Measurements from ENCODE around the gene RTEL1.

The RTEL1 gene

DNA sequence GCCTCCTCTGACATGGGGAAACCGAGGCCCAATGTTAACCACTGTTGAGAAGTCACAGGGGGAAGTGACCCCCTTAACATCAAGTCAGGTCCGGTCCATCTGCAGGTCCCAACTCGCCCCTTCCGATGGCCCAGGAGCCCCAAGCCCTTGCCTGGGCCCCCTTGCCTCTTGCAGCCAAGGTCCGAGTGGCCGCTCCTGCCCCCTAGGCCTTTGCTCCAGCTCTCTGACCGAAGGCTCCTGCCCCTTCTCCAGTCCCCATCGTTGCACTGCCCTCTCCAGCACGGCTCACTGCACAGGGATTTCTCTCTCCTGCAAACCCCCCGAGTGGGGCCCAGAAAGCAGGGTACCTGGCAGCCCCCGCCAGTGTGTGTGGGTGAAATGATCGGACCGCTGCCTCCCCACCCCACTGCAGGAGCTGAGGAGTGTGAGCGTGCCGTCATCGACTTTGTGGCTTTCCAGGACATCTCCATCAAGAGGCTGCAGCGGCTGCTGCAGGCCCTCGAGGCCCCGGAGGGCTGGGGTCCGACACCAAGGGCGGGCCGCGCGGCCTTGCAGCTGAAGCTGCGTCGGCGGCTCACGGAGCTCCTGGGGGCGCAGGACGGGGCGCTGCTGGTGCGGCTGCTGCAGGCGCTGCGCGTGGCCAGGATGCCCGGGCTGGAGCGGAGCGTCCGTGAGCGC, 39.9 kb downstream of the RTEL1 start:
- DNase-seq (ENCODE audit: low read depth, low spot score), result no peak

DNA sequence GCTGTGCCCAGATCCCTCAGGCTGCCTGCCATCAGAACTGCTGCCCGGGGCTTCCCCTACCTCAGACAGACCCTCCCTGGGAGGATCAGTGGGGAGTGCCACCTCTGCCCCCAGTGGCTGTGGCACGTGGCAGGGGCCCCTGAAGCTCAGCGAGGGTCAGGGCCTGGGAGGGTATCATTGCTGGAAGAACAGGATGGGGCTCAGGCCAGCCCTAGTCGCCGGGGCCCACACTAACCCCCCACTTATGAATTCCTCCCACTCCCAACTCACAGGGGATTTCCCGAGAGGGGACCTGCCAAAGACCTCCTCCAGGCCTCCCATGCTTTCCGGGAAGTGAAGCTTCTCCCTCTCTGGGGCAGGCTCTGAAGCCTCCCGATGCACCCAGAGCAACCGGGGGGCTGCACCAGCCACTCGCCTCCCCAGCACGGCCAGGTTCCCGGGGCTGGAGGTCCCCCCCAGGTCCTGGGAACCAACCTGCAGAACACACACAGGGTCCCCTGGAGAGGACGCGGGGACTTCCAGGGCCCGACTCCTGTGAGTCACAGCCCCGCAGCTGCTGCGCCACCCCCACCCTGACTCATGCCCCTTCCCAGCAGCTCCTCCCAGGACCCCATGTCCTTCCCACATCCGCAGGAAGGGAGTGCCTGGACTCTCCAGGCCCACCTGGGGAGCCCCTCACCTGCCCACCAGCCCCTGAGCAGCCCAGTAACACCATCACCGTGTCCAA, 40.8 kb downstream of the RTEL1 start:
- peak; percentile 95 for DNase-seq (ENCODE audit: low read depth, low spot score)

DNA sequence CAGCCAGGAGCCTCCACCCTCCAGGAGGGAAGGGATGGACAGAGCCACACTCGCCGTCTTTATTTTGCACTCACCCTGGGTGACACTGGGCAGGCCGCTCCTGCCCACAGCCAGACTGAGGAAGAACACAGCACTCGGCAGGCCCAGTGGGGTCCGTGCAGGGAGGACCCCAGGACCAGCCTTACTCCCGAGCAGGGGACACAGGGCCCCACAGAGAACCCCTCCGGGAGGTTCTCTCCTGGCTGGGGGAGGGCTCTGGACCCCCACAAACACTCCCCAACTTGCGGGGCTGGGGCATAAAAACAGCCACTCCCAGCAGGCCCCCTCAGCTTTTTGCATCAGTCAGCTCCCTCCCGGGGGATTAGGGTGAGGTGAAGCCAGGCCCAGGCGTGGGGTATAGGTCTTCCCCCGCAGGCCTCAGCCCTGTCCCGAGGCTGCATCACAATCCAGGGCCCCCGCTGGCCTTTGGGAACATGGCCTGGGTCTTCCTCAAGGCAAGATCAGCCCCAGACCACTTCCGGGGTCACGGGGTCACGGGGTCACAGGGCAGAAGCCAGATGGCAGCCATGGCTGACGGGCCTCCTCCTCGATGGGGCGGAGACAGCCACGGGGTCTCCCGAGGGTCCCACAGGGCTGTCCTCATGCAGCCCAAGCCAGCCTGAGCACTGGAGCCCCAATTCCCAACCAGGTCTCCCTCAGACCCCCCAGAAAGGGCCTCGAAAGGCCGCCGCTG, 41.5 kb downstream of the RTEL1 start:
- no peak for DNase-seq (ENCODE audit: low read depth, low spot score)

DNA sequence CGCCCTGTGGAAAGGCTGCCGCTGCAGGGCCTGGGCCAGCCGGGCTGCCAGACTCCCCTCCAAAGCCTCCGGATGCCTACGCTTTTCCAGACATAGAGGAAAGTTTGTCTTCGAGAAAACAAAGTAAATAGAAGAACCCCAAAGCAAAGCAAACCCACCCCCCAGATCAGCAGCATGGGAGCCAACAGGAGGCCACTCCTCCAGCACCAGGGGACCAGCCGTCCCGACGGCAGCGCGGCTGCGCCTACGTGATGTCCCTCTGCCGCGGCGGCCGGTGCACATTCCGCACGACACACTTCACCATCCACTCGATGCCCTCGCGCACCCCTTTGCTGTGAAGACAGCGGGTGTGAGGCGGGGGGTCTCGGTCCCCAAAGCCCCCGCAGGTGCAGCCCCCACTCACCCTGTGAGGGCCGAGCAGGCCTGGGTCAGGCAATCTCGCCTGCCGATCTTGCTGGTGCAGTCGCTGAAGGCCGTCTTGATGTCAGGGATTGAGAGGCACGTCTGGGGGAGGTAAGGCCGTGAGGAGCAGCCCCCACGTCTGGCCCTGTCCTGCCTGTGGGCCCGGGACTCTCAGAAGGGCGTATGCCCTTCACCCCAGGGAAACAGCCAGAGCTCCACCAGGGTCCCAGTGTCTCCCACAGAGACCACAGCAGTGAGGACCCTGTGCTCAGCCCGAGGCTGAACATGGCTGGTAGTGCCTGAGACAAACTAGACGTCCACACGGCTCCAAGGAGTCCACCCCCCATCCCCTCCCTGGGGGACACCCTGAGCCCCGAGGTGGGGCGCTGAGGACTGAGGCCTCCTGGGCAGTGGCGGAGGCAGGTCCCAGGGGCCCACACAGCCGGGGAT, 42.3 kb downstream of the RTEL1 start:
- DNase-seq (ENCODE audit: low read depth, low spot score), result no peak

DNA sequence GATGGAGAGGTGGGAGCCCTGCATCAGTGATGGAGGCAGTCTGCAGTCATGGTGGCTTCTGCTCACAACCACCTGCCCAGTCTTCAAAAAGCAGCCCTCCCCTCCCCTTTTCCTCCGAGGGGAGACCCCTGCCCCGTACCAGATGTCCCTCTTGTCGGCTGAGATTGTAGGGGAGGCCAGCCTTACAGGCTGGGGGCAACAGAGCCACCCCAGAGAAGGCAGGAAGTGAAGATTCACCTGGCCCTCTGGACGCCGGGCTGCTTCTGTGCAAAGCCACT, 42.9 kb downstream of the RTEL1 start:
- no peak for DNase-seq (ENCODE audit: low read depth, low spot score)

DNA sequence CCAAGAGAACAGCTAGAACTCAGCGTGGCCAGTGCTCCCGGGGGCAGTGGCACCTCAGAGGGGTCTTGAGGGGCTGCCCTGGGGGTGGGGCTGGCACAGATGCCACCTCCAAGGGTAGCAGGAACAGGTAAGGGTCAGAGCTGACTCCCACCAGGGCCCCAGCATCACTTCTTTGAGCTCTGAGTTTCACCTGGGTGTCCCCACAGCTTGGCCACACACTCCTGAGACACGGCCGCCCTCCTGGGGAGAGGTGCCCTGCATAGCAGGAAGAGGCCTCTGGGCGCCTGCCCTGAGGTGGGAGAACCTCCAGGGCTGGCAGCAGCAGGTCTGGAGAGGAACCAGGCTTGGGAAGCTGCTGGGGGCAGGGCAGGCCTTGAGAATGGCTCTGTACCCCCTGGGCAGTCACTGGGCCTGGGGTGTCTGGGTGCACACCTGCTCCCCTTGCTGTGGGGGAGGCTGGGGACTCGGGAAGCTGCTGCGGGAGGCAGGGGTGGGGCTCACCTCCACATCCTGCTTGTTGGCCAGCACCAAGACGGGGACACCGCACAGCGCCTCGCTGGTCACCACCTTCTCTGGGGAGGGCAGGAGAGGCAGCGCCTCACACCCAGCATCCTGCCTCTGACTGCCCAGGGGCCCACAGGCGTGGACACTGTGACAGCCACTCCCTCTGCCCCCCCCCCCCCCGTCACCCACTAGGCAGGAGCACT, 43.4 kb downstream of the RTEL1 start:
- DNase-seq (ENCODE audit: low read depth, low spot score), result peak; percentile 2

DNA sequence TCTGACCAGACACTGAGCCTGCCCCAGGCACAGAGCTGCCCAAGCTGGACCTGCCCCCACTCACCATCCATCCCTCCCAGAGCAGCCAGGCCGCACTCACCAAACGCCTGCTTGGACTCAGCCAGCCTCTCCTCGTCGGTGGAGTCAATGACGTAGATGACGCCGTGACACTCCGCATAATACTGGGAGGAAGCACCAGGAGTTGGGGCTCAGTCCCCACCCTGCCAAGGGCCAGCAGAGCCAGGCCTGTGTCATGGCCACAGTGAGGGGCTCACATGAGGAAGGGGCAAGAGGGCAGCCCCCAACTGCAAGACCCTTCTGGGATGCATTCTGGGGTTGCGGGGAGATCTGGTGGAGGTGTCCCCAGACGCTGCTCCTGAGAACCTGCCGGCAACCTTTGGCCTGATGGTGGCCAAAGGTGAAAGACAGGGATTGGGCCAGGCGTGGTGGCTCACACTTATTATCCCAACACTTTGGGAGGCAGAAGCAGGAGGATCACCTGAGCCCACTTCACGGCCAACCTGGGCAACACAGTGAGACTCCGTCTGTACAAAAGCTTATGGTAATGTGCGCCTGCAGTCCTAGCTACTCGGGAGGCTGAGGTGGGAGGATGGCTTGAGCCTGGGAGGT, 44.0 kb downstream of the RTEL1 start:
- DNase-seq (ENCODE audit: low read depth, low spot score), result peak; percentile 1

DNA sequence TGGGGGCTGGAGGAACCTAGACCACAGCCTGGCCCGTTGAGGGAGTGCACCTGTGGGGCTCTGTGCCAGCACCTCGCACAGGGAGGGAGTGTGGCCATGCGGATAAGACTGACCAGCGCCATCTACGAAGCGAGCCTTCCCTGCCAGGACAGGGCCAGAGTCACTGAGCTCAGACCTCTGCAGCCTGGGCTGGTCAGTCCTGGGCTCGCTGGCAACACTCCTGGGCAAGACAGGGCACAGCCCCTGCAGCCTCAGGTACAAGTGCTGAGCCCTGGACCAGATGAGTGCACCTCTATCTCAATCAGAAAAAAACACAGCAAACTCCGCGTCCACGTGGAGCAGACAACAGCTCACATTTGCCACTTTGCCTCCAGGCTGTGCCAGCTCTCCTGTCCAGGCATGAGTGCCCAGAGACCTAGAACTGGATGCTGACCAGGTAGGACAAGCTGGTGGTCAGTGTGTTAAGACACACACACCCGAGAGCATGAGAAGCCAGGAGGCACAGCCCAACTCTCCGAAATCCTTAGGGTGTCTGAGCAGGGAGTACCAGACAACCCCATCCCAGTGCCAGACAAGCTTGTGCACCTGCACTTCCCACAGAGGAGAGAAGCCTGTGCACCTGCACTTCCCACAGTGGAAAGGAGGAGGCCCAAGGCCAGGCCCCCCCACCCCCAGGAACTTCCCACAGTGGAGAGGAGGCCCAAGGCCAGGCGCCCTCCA, 44.8 kb downstream of the RTEL1 start:
- DNase-seq (ENCODE audit: low read depth, low spot score), result peak; percentile 3

DNA sequence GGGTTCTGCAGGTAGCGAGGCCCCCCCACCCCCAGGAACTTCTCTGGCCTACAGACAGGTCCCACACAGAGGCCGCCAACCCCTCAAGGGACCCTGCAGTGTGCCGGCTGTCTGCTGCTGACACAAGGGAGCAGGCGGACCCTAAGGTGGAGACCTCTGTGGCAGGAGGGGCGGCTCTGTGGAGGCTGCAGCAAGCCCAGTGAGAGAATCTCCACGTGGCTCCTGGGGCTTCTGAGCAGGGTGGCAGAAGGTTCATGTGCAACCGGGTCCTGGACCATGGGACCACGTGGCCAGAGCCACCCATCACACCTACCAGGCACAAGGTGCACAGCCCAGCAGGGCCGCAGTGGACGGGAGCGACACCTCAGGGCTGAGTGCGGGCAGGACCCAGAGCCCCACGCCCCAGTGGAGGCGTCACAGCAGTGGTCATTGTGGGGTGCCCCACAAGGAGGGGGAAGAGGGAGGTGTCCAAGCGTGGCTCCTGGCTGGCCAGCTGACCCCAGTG, 45.4 kb downstream of the RTEL1 start:
- no peak for DNase-seq (ENCODE audit: low read depth, low spot score)

DNA sequence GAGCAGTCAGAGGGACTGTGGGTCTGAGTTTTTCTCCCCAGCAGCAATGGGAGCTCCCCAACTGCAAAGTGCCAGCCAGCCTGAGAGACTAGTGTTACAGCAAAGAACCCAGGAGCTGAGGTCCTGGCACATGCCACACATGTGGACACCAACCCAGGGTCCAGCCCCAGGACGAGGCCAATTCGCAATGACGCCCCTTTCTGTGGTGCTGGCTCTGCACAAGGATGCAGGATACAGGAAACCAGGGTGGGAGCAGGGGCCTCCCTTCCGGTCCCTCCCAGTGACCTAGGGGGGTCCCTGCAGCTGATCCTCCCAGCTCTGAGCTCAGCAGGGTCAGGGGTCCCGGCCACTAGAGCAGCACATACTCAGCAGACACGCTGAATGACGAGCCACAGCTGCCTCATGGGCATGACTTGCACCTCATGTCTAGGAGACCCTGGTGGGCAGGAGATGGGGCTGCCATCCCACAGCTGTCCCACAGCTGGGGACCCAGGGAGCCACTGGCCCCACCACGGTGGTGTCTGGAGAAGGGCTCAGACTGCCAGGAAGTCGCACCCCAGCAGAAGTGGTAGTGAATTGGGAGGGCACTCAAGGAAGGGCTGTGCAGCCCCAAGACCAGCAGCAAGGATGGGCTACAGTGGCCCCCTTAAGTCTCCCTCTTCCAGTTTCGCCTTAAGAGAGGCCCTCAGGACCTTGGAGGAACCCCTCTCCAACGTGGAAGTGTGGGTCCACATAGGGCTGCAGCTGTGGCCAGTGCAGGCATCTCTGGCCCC, 46.0 kb downstream of the RTEL1 start:
- no peak for DNase-seq (ENCODE audit: low read depth, low spot score)

DNA sequence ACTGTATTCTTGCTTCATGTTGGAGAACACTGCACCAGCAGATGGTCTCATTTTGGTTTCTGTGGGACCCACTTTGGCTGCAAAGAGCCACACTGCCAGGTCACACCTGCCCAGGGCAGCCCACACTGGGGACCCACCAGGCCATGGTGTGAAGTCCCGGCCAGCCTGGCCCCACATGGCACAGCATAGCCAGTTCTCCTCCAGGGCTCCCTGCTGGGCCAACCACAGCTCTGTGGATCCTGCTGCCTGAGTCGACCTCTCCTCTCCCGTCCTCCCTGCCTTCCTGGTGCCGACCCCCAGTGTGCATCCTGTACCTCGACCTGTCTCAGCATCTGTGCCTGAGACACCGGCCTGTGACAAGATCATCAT, 46.6 kb downstream of the RTEL1 start:
- peak; percentile 1 for DNase-seq (ENCODE audit: low read depth, low spot score)

DNA sequence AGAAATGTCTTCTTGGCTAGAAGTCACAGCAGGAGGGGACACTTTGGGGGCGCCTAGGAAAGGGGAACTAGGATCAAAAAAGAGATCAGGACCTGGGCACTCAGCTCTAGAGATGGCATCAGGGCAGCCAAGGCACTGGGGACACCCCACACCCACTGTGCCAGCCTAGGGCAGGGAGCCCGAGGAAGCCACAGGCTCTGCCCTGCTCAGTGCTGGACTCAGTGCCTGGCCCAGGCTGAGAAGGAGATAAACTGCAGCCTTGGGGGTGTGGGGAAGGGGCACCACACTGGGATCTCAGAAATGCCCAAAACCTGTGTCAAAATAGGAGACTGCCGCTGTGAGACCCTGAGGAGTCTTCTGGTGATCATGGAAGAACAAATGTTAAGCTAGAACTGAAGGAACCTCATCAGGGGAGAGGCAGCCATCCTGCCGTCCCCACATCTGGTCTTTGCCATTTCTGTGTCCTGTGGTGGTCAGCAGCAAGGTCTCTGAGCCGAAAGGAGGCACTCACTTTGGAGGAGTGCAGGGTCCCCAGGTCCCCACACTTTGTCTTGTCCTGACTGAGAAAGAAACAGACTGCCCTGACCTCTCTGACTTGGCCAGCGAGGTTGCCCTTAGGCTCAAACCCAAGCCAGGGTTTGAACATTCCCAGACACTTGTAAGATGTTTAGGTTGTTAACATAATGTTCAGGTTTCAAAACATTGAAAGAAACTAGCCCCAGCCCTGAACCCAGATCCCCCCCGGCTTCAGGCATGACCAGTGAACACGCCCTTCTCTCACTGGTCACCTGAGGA, 47.3 kb downstream of the RTEL1 start:
- DNase-seq (ENCODE audit: low read depth, low spot score), result no peak

DNA sequence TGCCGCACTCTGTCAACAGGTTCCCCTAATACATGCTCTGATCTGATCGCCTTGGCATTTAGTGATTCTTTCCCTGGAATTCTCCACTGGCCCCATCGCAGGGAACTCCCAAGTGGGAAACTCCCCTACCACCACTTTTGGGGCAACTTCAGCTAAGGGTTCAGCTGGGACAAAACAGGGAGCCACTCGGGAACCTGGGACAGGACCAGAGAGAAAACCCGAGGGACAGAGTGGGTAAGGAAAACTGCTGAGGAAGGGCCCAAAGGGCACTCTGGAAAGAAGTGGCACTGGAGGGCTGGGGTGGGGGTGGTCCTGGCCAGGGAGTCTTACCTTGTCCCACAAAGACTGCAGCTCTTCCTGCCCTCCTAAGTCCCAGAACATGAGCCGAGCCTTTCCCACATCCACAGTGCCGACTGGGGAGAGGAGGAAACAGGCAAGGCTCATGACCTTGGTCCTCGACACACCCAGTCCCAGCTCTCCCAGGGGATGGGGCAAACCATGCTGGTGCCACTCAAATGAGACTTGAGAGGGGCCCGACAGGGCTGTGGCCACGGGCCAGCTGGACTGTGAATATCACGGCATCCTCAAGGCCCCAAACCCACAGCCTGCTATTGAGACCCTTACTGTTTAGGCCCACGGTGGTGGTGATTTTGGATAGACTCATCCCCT, 48.0 kb downstream of the RTEL1 start:
- DNase-seq (ENCODE audit: low read depth, low spot score), result no peak

DNA sequence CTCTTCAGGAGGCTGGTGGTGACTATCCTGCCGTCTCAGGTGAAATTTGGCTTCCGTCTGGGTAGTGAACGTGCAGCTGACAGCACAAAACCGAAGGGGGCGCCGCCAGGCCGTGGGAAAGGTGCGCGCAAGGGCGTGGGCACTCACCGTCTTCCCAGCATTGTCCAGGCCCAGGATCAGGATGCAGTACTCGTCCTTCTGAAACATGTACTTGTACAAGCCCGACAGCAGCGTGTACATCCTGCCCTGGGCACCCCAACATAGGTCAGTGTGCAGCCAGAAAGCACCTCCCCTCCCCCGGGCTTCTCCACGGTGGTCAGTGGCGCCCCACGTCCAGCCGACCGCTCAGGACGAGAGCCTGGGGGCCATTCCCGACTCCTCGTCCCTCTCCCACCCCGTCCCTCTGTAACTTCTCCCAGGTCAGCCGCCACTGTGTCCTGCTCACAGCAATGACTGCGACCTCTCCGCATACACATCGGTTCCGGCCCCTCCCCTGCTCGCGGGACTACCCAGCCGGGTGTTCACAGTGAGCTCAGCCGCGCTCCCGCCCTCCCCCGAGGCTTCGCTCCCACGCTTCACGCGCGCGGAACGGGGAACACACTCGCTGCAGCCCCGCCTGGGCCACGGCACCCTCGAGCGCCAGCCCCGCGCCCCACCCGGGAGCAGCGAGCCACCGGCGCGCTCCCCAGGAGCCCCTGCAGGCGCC, 48.9 kb downstream of the RTEL1 start:
- peak; percentile 60 for DNase-seq (ENCODE audit: low read depth, low spot score)

DNA sequence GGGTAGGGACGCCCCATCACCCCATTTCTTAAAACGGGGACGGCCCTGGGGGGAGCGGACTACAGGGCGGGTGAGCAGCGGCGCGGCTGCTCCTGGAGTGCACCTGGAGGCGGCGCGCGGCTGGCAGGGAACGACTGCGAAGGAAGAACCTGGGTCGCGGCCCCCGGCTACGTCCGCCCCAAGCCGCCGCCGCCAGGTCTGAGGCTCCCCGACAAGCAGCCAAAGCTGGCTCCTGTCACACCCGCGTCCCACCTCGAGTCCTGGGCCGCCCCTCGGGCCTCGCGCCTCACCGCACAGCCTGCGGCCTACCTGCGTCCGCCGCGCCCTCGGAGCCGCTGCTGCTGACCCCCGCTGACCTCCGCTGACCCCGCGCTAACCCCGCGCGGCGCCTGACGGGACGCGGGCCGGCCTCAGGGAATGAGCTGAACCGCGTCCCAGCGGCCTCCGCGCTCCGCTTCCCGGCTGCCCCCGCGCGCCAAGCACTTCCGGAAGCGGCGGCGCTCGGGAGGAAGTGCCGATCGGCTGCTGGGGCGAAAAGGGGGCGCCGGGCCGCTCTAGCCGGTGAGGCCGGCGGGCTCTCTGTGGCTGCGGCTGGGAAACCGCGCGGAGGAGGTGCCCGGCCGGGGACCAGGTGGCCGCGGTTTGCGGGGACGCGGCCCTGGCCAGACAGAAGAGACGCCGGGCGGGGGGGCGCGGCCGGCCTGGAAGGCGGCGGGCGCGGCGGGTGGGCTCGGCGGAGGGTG, 49.6 kb downstream of the RTEL1 start, which contains the start of the genes ARFRP1 and ZGPAT:
TSS of gene ARFRP1 (minus strand) at position 419 of the 743 bp plus-strand sequence. CDS start 885 bp downstream, outside the sequence.
TSS of gene ZGPAT (plus strand) at position 482 of the 743 bp plus-strand sequence. CDS start 542 bp downstream, outside the sequence.
- DNase-seq (ENCODE audit: low read depth, low spot score), result peak; percentile 93

Measured in astrocyte of the hippocampus (primary cell).